HT1080 (cell line): ENCODE results near the gene PHACTR2. TPM values are rescaled to one million over a fixed set of nuclear protein-coding genes. Genes with fewer than 3 reads are reported as not detected.

Experiments
- DNase-seq: peaks from one replicate; pipeline ENCODE4 v3.0.0-alpha.2; 2015; ENCODE audit warnings: low read depth
- total RNA-seq: library from RNA; depleted of rRNA; stranded (reverse); fragments of >200 nt; shearing (Covaris generic); gene quantifications from 2 replicates; pipeline ENCODE4 v1.2.3, GENCODE V29; 2014

The PHACTR2 gene
- total RNA-seq, 1 experiment from 2014 or later = 38.5 TPM

- no peak for DNase-seq
Measured at GRCh38 chr6:143739341-143739851, 61.6 kb downstream of the PHACTR2 start.

GRCh38 chr6:143740213-143740612, 62.4 kb downstream of the PHACTR2 start:
- no peak for DNase-seq

GRCh38 chr6:143741480-143741879, 63.7 kb downstream of the PHACTR2 start:
- DNase-seq = no peak

GRCh38 chr6:143742070-143742954, 64.5 kb downstream of the PHACTR2 start:
- DNase-seq = peak; percentile 6

- DNase-seq = no peak
Measured at GRCh38 chr6:143742955-143743255, 65.1 kb downstream of the PHACTR2 start.

GRCh38 chr6:143743301-143744166, 65.8 kb downstream of the PHACTR2 start:
- no peak for DNase-seq

GRCh38 chr6:143744551-143745165, 66.9 kb downstream of the PHACTR2 start:
- no peak for DNase-seq

GRCh38 chr6:143745166-143746133, 67.7 kb downstream of the PHACTR2 start:
- DNase-seq = no peak

- DNase-seq = no peak
Measured at GRCh38 chr6:143746202-143747119, 68.7 kb downstream of the PHACTR2 start.

- no peak for DNase-seq
Measured at GRCh38 chr6:143747347-143747842, 69.6 kb downstream of the PHACTR2 start.

GRCh38 chr6:143749891-143750290, 72.1 kb downstream of the PHACTR2 start:
- DNase-seq = no peak

GRCh38 chr6:143750877-143751276, 73.1 kb downstream of the PHACTR2 start:
- no peak for DNase-seq

- DNase-seq = no peak
Measured at GRCh38 chr6:143752459-143752858, 74.7 kb downstream of the PHACTR2 start.

- DNase-seq = no peak
Measured at GRCh38 chr6:143753678-143754077, 75.9 kb downstream of the PHACTR2 start.

- DNase-seq = no peak
Measured at GRCh38 chr6:143754204-143754603, 76.4 kb downstream of the PHACTR2 start.

- peak; percentile 32 for DNase-seq
Measured at GRCh38 chr6:143755301-143755744, 77.6 kb downstream of the PHACTR2 start.

- no peak for DNase-seq
Measured at GRCh38 chr6:143757346-143757832, 79.6 kb downstream of the PHACTR2 start.

GRCh38 chr6:143758551-143758950, 80.8 kb downstream of the PHACTR2 start:
- no peak for DNase-seq

- peak; percentile 7 for DNase-seq
Measured at GRCh38 chr6:143759666-143760065, 81.9 kb downstream of the PHACTR2 start.
